Progenitor cell of endocrine pancreas (in vitro differentiated cells): ENCODE data around the gene ATAD3B. TPM values are rescaled to one million over a fixed set of nuclear protein-coding genes. Genes with fewer than 3 reads are reported as not detected.
"Not testable (repeated sequence)": the region's sequence is repeated elsewhere in the genome, so short reads cannot be mapped to it uniquely, and the experiment has no call there.

Experiments
- DNase-seq: peaks from one replicate; pipeline ENCODE4 v3.0.0; 2021; ENCODE audit warnings: low spot score; ENCODE audit not compliant: unreplicated experiment
- H3K27ac Mint-ChIP-seq: 2 replicates; pipeline ENCODE4 v1.8.0; 2021; ENCODE audit warnings: mild to moderate bottlenecking, moderate library complexity, mixed read lengths
- H3K27me3 Mint-ChIP-seq: 2 replicates; pipeline ENCODE4 v1.8.0; 2021; ENCODE audit warnings: mixed read lengths
- H3K36me3 Mint-ChIP-seq: 2 replicates; pipeline ENCODE4 v1.8.0; 2022; ENCODE audit warnings: mixed read lengths; ENCODE audit not compliant: insufficient read depth
- H3K4me1 Mint-ChIP-seq: 2 replicates; pipeline ENCODE4 v1.8.0; 2021; ENCODE audit warnings: low read depth, mixed read lengths
- H3K4me3 Mint-ChIP-seq: 2 replicates; pipeline ENCODE4 v1.8.0; 2021; ENCODE audit warnings: low read depth, mild to moderate bottlenecking, moderate library complexity, mixed read lengths
- H3K9me3 Mint-ChIP-seq: 2 replicates; pipeline ENCODE4 v1.8.0; 2021; ENCODE audit warnings: low read depth, mixed read lengths
- total RNA-seq: library from RNA; stranded (reverse); gene quantifications from 2 replicates; pipeline ENCODE4 v1.2.1, GENCODE V29; 2021
- TF ChIP-seq, protein P1 (sequence below): fragments of 200-600 bp; sonication (generic); IDR thresholded peaks from one replicate; pipeline ENCODE4 v1.5.0; 2021; ENCODE audit warnings: antibody characterized with exemption, mild to moderate bottlenecking; ENCODE audit not compliant: unreplicated experiment

The ATAD3B gene
- total RNA-seq, 1 donor from 2014 or later, result 36.7 TPM

DNA sequence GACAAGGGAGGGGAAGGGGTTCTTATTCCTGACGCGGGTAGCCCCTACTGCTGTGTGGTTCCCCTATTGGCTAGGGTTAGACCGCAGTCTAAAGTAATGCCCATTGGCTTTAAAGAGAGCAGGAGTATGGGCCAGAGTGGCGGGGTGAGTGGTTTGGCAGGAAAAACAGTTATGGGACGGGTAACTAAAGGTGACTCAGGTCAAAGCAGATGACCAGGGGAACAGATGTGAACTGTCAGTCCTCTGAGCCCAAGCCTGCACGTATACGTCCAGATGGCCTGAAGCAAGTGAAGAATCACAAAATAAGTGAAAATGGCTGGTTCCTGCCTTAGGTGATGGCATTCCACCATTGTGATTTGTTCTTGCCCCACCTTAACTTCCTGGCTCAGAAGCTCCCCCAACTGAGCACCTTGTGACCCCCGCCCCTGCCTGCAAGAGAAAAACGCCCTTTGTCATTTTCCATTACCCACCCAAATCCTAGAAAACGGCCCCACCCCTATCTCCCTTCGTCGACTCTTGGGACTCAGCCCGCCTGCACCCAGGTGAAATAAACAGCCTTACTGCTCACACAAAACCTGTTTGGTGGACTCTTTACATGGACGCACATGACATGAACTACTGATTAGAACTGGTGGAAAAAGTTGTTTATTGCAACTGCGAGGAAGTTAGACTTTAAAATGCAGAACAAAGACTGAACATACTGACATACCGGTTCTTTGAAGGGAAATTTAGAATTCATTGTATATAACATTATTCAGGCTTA lies 758 bp upstream of the ATAD3B start:
- H3K27ac Mint-ChIP-seq, result peak overlapping the region; percentile 98
- H3K4me3 Mint-ChIP-seq, result peak overlapping the region; percentile 94
- H3K4me1 Mint-ChIP-seq, result peaks cover 20% of the 10 kb centered on the region
- H3K9me3 Mint-ChIP-seq, result no peaks in the 10 kb centered on the region
- TF ChIP-seq, protein P1, sequence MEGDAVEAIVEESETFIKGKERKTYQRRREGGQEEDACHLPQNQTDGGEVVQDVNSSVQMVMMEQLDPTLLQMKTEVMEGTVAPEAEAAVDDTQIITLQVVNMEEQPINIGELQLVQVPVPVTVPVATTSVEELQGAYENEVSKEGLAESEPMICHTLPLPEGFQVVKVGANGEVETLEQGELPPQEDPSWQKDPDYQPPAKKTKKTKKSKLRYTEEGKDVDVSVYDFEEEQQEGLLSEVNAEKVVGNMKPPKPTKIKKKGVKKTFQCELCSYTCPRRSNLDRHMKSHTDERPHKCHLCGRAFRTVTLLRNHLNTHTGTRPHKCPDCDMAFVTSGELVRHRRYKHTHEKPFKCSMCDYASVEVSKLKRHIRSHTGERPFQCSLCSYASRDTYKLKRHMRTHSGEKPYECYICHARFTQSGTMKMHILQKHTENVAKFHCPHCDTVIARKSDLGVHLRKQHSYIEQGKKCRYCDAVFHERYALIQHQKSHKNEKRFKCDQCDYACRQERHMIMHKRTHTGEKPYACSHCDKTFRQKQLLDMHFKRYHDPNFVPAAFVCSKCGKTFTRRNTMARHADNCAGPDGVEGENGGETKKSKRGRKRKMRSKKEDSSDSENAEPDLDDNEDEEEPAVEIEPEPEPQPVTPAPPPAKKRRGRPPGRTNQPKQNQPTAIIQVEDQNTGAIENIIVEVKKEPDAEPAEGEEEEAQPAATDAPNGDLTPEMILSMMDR, result no peak
- H3K27me3 Mint-ChIP-seq, result peaks cover 2% of the 10 kb centered on the region
- H3K36me3 Mint-ChIP-seq, result no peaks in the 10 kb centered on the region
- no peak for DNase-seq

DNA sequence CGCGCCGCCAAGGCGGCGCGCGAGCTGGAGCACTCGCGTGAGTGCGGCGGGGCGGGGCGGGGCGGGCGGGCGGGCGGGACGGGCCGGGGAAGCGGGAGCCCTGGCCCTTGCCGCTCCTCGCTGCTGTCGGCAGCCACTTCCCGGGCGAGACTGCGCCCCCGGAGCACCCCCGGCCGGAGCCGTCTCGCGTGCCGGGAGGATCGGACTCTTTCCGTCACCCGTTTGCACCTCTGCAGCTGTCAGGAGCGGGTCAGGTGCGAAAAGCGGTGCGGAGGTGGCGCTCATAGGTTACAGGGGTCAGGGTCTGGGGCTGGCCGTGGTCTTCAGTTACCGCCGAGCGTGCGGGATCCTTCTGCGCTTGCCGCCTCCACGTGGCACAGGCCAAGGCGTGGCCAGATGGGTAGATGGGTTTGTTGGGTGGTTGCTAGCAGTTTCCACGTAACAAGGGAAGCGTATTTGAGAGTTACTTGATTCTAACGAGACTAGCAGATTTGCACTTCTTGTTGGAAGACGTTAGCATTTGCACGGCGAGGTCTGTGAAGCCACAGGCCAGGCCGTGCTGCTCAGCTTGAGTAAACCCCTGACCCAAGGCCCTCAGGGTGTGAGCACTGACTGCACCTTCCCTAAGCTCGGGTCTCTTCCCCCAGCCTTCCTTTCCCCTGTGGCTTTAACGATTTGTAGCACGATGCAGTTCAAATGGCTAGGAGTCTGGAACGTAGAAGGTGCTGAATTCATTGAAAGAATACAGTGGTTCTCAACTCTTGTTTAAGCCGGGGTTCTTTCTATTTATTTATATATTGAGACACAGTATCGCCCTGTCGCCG lies 700 bp downstream of the ATAD3B start:
- H3K27ac Mint-ChIP-seq, result peak overlapping the region; percentile 33
- not testable (repeated sequence) for H3K36me3 Mint-ChIP-seq

DNA sequence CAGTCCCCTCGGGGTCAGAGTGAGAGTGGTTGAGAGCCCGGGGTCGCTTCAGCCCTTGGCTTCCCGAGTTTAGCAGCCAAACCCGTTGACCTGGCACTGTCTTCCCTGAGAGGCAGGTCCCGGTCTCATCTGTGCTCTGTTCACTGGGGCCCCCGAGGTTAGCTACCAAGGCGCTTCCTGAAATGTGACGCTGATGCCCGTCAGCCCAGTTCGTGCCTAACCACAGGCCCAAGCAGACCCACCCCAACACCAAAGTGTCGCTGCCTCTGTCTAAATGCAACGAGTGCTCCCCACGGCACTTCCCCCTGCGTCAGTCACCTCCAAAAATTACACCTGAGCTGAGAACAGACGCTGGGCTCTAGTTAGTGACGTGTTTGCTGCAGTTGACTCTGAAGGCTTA lies 4.4 kb downstream of the ATAD3B start:
- not testable (repeated sequence) for H3K4me1 Mint-ChIP-seq, H3K9me3 Mint-ChIP-seq, H3K36me3 Mint-ChIP-seq, H3K4me3 Mint-ChIP-seq, DNase-seq, H3K27ac Mint-ChIP-seq, H3K27me3 Mint-ChIP-seq

More for the DNA sequence above, 700 bp downstream of the ATAD3B start:
- Mint-ChIP-seq H3K4me3 (peak overlapping the region; percentile 73), H3K4me1 (peaks cover 20% of the 10 kb centered on the region)
- not testable (repeated sequence) for DNase-seq, H3K9me3 Mint-ChIP-seq, H3K27me3 Mint-ChIP-seq

DNA sequence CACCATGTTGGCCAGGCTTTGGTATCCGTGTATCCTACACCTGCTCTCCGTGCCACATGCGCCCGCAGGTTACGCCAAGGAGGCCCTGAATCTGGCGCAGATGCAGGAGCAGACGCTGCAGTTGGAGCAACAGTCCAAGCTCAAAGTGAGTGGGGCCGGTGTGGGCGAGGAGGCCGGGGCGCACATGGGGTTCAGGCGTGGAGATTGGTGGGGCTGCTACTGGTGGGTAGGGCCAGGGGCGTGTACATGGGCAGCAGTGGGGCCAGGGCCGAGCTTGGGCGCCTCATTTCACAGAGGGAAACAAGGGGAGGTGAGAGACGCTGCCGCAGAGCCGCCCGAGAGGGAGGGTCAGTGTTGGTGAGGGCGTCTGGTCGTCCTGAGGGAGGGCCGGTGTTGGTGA lies 5.6 kb downstream of the ATAD3B start:
- Mint-ChIP-seq H3K4me3 (no peak overlapping the region), H3K4me1 (peaks cover 7% of the 10 kb centered on the region), H3K36me3 (peaks cover 5% of the 10 kb centered on the region), H3K27ac (no peak overlapping the region), H3K9me3 (no peaks in the 10 kb centered on the region), H3K27me3 (no peaks in the 10 kb centered on the region)
- no peak for DNase-seq
- TF ChIP-seq, protein P1, result no peak

DNA sequence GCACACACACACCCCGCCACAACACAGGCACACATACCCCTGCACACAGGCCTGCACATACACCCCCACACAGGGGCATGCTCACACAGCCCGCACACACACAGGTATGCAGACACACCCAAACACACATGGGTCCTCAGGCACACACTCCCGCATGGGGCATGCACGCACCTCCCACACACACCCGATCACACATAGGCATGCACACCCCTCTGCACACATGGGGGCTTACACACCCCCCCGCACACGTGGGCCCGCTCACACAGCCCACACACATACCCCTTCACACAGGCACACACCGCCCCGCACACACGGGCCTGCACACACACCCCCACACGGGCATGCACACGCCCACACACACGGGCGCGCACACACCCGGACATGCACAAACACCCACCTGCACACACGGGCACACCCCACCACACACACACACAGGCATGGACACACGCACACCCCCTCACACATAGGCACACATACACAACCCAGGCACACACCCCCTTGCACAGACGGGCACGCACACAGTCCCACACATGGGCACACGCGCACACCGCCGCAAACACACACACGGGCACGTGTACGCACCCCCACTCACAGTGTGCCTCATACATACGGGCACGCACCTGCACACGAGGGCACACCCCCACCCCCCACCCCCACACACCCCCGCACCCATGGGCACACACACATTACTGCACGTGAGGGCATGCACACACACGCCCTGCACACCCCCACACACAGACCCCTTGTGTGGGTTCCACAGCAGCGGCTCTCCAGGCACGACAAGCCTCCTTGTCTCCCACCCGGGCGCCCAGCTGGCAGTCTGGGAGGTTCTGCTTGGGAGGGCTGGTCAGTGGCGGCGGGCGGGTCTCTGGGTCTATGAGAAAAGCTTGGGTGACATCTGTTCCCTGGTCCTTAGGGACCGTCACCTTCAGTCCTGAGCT lies 8.3 kb downstream of the ATAD3B start:
- DNase-seq, result no peak
- H3K36me3 Mint-ChIP-seq, result peaks cover 5% of the 10 kb centered on the region
- no peaks in the 10 kb centered on the region for H3K9me3 Mint-ChIP-seq
- no peak overlapping the region for H3K27ac Mint-ChIP-seq
- H3K27me3 Mint-ChIP-seq, result no peaks in the 10 kb centered on the region
- no peaks in the 10 kb centered on the region for H3K4me1 Mint-ChIP-seq
- TF ChIP-seq, protein P1, result no peak
- no peak overlapping the region for H3K4me3 Mint-ChIP-seq

DNA sequence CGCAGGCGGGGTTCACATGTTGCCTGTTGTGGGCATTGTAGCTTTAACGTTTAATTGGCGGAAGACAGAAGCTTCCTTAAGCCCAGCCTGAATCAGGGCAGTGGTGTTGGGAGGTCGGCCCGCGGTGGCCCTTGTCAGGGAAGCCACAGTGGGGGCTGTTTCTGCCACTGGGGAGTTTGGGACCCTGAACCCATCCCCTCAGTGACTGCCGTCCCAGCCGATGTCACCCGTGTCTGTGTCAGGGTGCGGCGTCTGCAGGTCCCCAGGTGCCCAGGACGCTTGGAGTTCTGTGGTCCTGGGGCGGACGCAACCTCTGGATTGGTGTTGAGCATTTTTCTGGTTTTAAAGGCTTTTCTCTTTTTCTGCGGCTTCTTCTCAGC lies 8.9 kb downstream of the ATAD3B start:
- not testable (repeated sequence) for H3K4me3 Mint-ChIP-seq, DNase-seq, H3K4me1 Mint-ChIP-seq, H3K9me3 Mint-ChIP-seq, H3K36me3 Mint-ChIP-seq, H3K27ac Mint-ChIP-seq, H3K27me3 Mint-ChIP-seq

DNA sequence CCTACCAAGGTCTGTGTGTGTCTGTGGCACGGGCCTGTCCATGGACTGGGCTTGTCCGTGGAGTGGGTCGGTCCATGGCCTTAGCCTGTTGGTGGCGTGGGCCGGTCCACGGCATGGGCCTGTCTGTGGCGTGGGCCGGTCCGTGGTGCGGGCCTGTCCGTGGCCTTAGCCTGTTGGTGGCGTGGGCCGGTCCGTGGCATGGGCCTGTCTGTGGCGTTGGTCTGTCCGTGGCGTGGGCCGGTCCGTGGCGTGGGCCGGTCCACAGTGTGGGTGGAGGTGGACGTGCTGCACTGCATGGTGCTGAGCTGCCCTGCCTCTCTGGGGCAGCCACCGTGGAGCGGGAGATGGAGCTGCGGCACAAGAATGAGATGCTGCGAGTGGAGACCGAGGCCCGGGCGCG lies 10.2 kb downstream of the ATAD3B start:
- H3K27me3 Mint-ChIP-seq, H3K36me3 Mint-ChIP-seq, DNase-seq, H3K4me3 Mint-ChIP-seq, H3K27ac Mint-ChIP-seq, H3K4me1 Mint-ChIP-seq, H3K9me3 Mint-ChIP-seq: not testable (repeated sequence)
